H9 (cell line): ENCODE results near the gene IRX5. TPM values are rescaled to one million over a fixed set of nuclear protein-coding genes. Genes with fewer than 3 reads are reported as not detected.

Source experiments
- DNase-seq: peaks from one replicate; pipeline ENCODE4 v3.0.0-alpha.2; 2017
- H2AFZ ChIP-seq: one replicate; pipeline ENCODE4 v1.6.1; 2013; ENCODE audit warnings: mild to moderate bottlenecking, low read length, control low read depth, moderate library complexity
- H2AK5ac ChIP-seq: 2 replicates; pipeline ENCODE4 v1.6.1; 2013; ENCODE audit warnings: low read length, control low read depth, mixed read lengths; ENCODE audit not compliant: insufficient read length
- H2BK120ac ChIP-seq: one replicate; pipeline ENCODE4 v1.6.1; 2013; ENCODE audit warnings: low read depth, mild to moderate bottlenecking, low read length, control low read depth, inconsistent platforms; ENCODE audit not compliant: poor library complexity, severe bottlenecking
- H2BK12ac ChIP-seq: 2 replicates; pipeline ENCODE4 v1.6.1; 2013; ENCODE audit warnings: low read length, control low read depth, mixed read lengths, low read depth; ENCODE audit not compliant: insufficient read length
- H2BK15ac ChIP-seq: 2 replicates; pipeline ENCODE4 v1.6.1; 2013; ENCODE audit warnings: low read depth, low read length, control low read depth
- H2BK20ac ChIP-seq: one replicate; pipeline ENCODE4 v1.6.1; 2013; ENCODE audit warnings: low read depth, mild to moderate bottlenecking, low read length, control low read depth, inconsistent platforms; ENCODE audit not compliant: poor library complexity, severe bottlenecking
- H2BK5ac ChIP-seq: 2 replicates; pipeline ENCODE4 v1.6.1; 2013; ENCODE audit warnings: low read length, control low read depth, mixed read lengths; ENCODE audit not compliant: insufficient read length
- H3K14ac ChIP-seq: 2 replicates; pipeline ENCODE4 v1.6.1; 2013; ENCODE audit warnings: low read length, control low read depth; ENCODE audit not compliant: insufficient read depth
- H3K18ac ChIP-seq: 2 replicates; pipeline ENCODE4 v1.6.1; 2013; ENCODE audit warnings: low read depth, mild to moderate bottlenecking, mixed read lengths, low read length, control low read depth; ENCODE audit not compliant: insufficient read length
- H3K23ac ChIP-seq: 2 replicates; pipeline ENCODE4 v1.6.1; 2013; ENCODE audit warnings: low read length, control low read depth, mixed read lengths, low read depth; ENCODE audit not compliant: insufficient read length
- H3K23me2 ChIP-seq: 2 replicates; pipeline ENCODE4 v1.6.1; 2013; ENCODE audit warnings: low read depth, mild to moderate bottlenecking, mixed read lengths, low read length, control low read depth; ENCODE audit not compliant: insufficient read length, poor library complexity, severe bottlenecking
- H3K27ac ChIP-seq: 2 replicates; pipeline ENCODE4 v1.5.1; 2013; ENCODE audit warnings: low read length, control low read depth, mixed read lengths, low read depth; ENCODE audit not compliant: insufficient read length
- H3K27me3 ChIP-seq: 2 replicates; pipeline ENCODE4 v1.6.1; 2013; ENCODE audit warnings: low read length, control low read depth, inconsistent platforms; ENCODE audit not compliant: insufficient read depth
- H3K4ac ChIP-seq: 2 replicates; pipeline ENCODE4 v1.6.1; 2013; ENCODE audit warnings: low read depth, mild to moderate bottlenecking, control low read depth, inconsistent platforms, low read length, moderate library complexity
- H3K4me1 ChIP-seq: 2 replicates; pipeline ENCODE4 v1.6.1; 2013; ENCODE audit warnings: low read length, control low read depth, inconsistent platforms; ENCODE audit not compliant: insufficient read depth
- H3K4me2 ChIP-seq: 2 replicates; pipeline ENCODE4 v1.6.1; 2013; ENCODE audit warnings: low read length, control low read depth, mixed read lengths; ENCODE audit not compliant: insufficient read length, insufficient read depth
- H3K56ac ChIP-seq: 2 replicates; pipeline ENCODE4 v1.6.1; 2013; ENCODE audit warnings: low read depth, mild to moderate bottlenecking, mixed read lengths, low read length, control low read depth; ENCODE audit not compliant: insufficient read length
- H3K79me1 ChIP-seq: 2 replicates; pipeline ENCODE4 v1.6.1; 2013; ENCODE audit warnings: low read depth, mild to moderate bottlenecking, moderate library complexity, low read length, control low read depth, inconsistent platforms; ENCODE audit not compliant: insufficient read depth, poor library complexity, severe bottlenecking
- H3K79me2 ChIP-seq: 2 replicates; pipeline ENCODE4 v1.6.1; 2013; ENCODE audit warnings: low read length, control low read depth, inconsistent platforms; ENCODE audit not compliant: insufficient read depth
- H3K9ac ChIP-seq: 2 replicates; pipeline ENCODE4 v1.6.1; 2013; ENCODE audit warnings: low read length, control low read depth, mixed read lengths; ENCODE audit not compliant: insufficient read length; ENCODE audit errors: extremely low read depth
- H3K9me3 ChIP-seq: one replicate; pipeline ENCODE4 v1.6.1; 2013; ENCODE audit warnings: low read depth, low read length, inconsistent platforms; ENCODE audit not compliant: control insufficient read depth
- H3T11ph ChIP-seq: one replicate; pipeline ENCODE4 v1.6.1; 2013; ENCODE audit warnings: mild to moderate bottlenecking, low read length, control low read depth, inconsistent platforms
- H4K20me1 ChIP-seq: one replicate; pipeline ENCODE4 v1.6.1; 2013; ENCODE audit not compliant: control insufficient read depth, insufficient read length, insufficient read depth
- H4K5ac ChIP-seq: 2 replicates; pipeline ENCODE4 v1.6.1; 2013; ENCODE audit warnings: low read depth, mild to moderate bottlenecking, mixed read lengths, low read length, control low read depth; ENCODE audit not compliant: insufficient read length
- H4K8ac ChIP-seq: replicated peaks from 2 replicates; pipeline ENCODE4 v1.6.1; 2013; ENCODE audit warnings: low read length, control low read depth, mixed read lengths, low read depth; ENCODE audit not compliant: insufficient read length
- H4K91ac ChIP-seq: 2 replicates; pipeline ENCODE4 v1.6.1; 2013; ENCODE audit warnings: low read depth, mild to moderate bottlenecking, moderate library complexity, mixed read lengths, low read length, control low read depth; ENCODE audit not compliant: insufficient read length
- H3K27ac Mint-ChIP-seq, 3 experiments: 2 replicates in 2 of 3; 3 replicates in 1 of 3; pipeline ENCODE4 v1.8.0; 2020 to 2021; ENCODE audit warnings: mixed read lengths in 3 of 3, mild to moderate bottlenecking in 1 of 3, moderate library complexity in 1 of 3
- H3K27me3 Mint-ChIP-seq: 2 replicates; pipeline ENCODE4 v1.8.0; 2021; ENCODE audit warnings: low read depth, mild to moderate bottlenecking, moderate library complexity, mixed read lengths
- H3K36me3 Mint-ChIP-seq, 3 experiments: 2 replicates in 2 of 3; 3 replicates in 1 of 3; pipeline ENCODE4 v1.8.0; 2020 to 2021; ENCODE audit warnings: low read depth in 3 of 3, mixed read lengths in 3 of 3; ENCODE audit not compliant: insufficient read depth in 1 of 3
- H3K4me1 Mint-ChIP-seq, 2 experiments: 2 replicates each; pipeline ENCODE4 v1.8.0; 2020; ENCODE audit warnings: mixed read lengths in 2 of 2
- H3K4me3 Mint-ChIP-seq, 2 experiments: 2 replicates in 1 of 2; 3 replicates in 1 of 2; pipeline ENCODE4 v1.8.0; 2020 to 2021; ENCODE audit warnings: mild to moderate bottlenecking in 2 of 2, mixed read lengths in 2 of 2, moderate library complexity in 1 of 2
- H3K9me3 Mint-ChIP-seq, 2 experiments: 2 replicates in 1 of 2; 3 replicates in 1 of 2; pipeline ENCODE4 v1.8.0; 2020; ENCODE audit warnings: mild to moderate bottlenecking in 2 of 2, mixed read lengths in 2 of 2, moderate library complexity in 1 of 2
- CTCF ChIP-seq: fragments of 200-600 bp; sonication (generic); conservative IDR thresholded peaks from 3 replicates; pipeline ENCODE4 v1.8.0; 2021; ENCODE audit warnings: antibody characterized with exemption, mild to moderate bottlenecking
- WGBS: extraction: QIAGEN DNeasy Blood & Tissue Kit; methylation state at CpG from one replicate; pipeline ENCODE4 v1.1.7; 2013; ENCODE audit warnings: missing lambda C conversion rate, low lambda C conversion rate, mixed read lengths; ENCODE audit not compliant: insufficient read length; ENCODE audit errors: extremely low coverage; 5-methylcytosine and 5-hydroxymethylcytosine counted together
- total RNA-seq: library from RNA; stranded (reverse); gene quantifications from 2 replicates; pipeline ENCODE4 v1.2.1, GENCODE V29; 2021

The IRX5 gene
- total RNA-seq, 1 experiment from 2014 or later: 0.59 TPM

DNA sequence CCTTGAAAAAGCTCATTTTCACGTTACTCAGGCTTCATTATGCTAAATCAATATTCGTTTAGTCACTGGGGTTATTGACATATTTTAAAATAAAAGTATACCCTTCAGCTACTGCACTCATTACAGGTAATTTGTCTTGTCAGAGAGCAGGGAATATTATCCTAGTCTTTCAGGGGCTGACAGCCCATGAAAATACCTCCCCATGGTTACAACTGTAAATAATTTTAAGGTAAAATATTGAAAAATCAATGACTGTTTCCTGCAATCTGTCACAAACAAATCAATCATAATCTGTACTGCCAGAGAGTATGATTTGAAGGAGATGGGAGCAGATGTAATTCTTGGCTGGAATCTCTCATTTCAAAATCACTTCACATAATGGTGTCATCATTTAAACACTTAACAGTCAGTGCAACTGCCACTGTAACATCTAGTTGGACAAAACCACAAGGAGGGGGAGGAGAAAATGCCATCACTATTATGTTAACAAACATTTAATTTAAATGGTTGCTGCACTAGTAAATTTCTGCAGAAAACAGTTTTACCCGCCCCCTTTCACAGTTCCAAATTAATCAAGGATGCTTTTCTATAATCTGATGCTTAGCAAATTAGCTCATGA, 9.3 kb upstream of the IRX5 start:
- Histone ChIP-seq H2BK20ac (no peak overlapping the region), H3K9me3 (no peaks in the 10 kb centered on the region), H4K8ac (no peak overlapping the region), H3K79me1 (no peaks in the 10 kb centered on the region), H3K56ac (no peak overlapping the region), H3T11ph (no peak overlapping the region), H2BK12ac (no peak overlapping the region), H3K4me1 (no peaks in the 10 kb centered on the region), H4K20me1 (no peaks in the 10 kb centered on the region), H2BK120ac (no peak overlapping the region), H2BK15ac (no peak overlapping the region), H3K4me2 (no peak overlapping the region), H2AFZ (no peak overlapping the region), H3K4ac (no peak overlapping the region), H4K91ac (no peak overlapping the region), H3K79me2 (no peaks in the 10 kb centered on the region), H3K18ac (no peak overlapping the region), H3K23me2 (no peaks in the 10 kb centered on the region), H2AK5ac (no peak overlapping the region), H3K9ac (no peak overlapping the region), H3K23ac (no peak overlapping the region), H2BK5ac (no peak overlapping the region), H3K27me3 (peaks cover 3% of the 10 kb centered on the region), H3K14ac (no peak overlapping the region), H3K27ac (no peak overlapping the region), H4K5ac (no peak overlapping the region)
- DNase-seq: no peak
- Mint-ChIP-seq H3K36me3 (no peaks in the 10 kb centered on the region), H3K4me3 (no peak overlapping the region), H3K9me3 (no peaks in the 10 kb centered on the region), H3K4me1 (peaks cover 0 to 2% of the 10 kb centered on the region in 2 experiments; a peak in 2 of 4 replicates), H3K27me3 (peaks cover 15% of the 10 kb centered on the region), H3K27ac (no peak overlapping the region)
- WGBS: no CpG with 5 or more reads among the region's 3 CpGs
- TF ChIP-seq CTCF: no peak
